T47D (cell line): ENCODE results near the gene IL36G.

Experiments
- DNase-seq, 2 experiments: peaks; one replicate each; pipeline versions ENCODE4 v3.0.0 to v3.0.0-alpha.2; 2011 to 2012; ENCODE audit warnings: low read depth in 1 of 2, low spot score in 1 of 2
- JUND ChIP-seq: IDR thresholded peaks from 2 replicates; pipeline ENCODE4 v1.6.1; 2012; ENCODE audit warnings: low read depth
- in situ Hi-C: cut with HindIII; loops from 2 replicates; pipeline ENCODE4 v1.10.0; 2016; ENCODE audit warnings: low sequenced_read_pairs, low pct_unique_long_range_greater_than_20kb

IL36G gene

GRCh38 chr2:112989611-112990010 is 11.8 kb downstream of the IL36G start:
- DNase-seq: no peak
- in situ Hi-C loops: no loop called here
- no peak for TF ChIP-seq JUND

GRCh38 chr2:112993831-112994230 is 16.0 kb downstream of the IL36G start:
- no peak for TF ChIP-seq JUND
- in situ Hi-C loops: no loop called here
- DNase-seq: no peak

GRCh38 chr2:112994648-112995047 is 16.8 kb downstream of the IL36G start:
- in situ Hi-C loops: no loop called here
- DNase-seq: no peak
- TF ChIP-seq JUND: no peak

GRCh38 chr2:112995346-112995920 is 17.6 kb downstream of the IL36G start:
- no peak for DNase-seq
- in situ Hi-C loops: no loop called here
- TF ChIP-seq JUND: no peak

- in situ Hi-C loops: no loop called here
- DNase-seq: no peak
- no peak for TF ChIP-seq JUND
These were observed 18.8 kb downstream of the IL36G start for GRCh38 chr2:112996635-112997034.

GRCh38 chr2:112997151-112997550 is 19.3 kb downstream of the IL36G start:
- no peak for TF ChIP-seq JUND
- in situ Hi-C loops: no loop called here

GRCh38 chr2:113000436-113000835 is 22.6 kb downstream of the IL36G start:
- TF ChIP-seq JUND: no peak
- no peak for DNase-seq
- in situ Hi-C loops: no loop called here

More at GRCh38 chr2:112997151-112997550, 19.3 kb downstream of the IL36G start:
- DNase-seq: no peak

GRCh38 chr2:113002677-113003076 is 24.9 kb downstream of the IL36G start:
- in situ Hi-C loops: no loop called here
- no peak for TF ChIP-seq JUND
- no peak for DNase-seq

GRCh38 chr2:113005030-113005509 is 27.3 kb downstream of the IL36G start, which contains the start of gene IL36A:
IL36A (plus strand) TSS chr2:113005459; CDS start chr2:113005872, 413 bp downstream.
- in situ Hi-C loops: no loop called here
- DNase-seq: no peak
- TF ChIP-seq JUND: no peak

GRCh38 chr2:113007250-113007649 is 29.4 kb downstream of the IL36G start:
- DNase-seq: no peak
- in situ Hi-C loops: no loop called here
- no peak for TF ChIP-seq JUND

GRCh38 chr2:113009622-113010021 is 31.8 kb downstream of the IL36G start:
- in situ Hi-C loops: no loop called here
- no peak for TF ChIP-seq JUND
- DNase-seq: no peak

GRCh38 chr2:113010088-113010487 is 32.3 kb downstream of the IL36G start:
- DNase-seq: no peak
- TF ChIP-seq JUND: no peak
- in situ Hi-C loops: no loop called here

- DNase-seq: no peak
- in situ Hi-C loops: no loop called here
- no peak for TF ChIP-seq JUND
These were observed 33.3 kb downstream of the IL36G start for GRCh38 chr2:113011108-113011507.

- no peak for TF ChIP-seq JUND
- in situ Hi-C loops: no loop called here
- DNase-seq: no peak
These were observed 34.9 kb downstream of the IL36G start for GRCh38 chr2:113012436-113013335.
